ENCODE results near the gene PWWP2B.

The PWWP2B gene

DNA sequence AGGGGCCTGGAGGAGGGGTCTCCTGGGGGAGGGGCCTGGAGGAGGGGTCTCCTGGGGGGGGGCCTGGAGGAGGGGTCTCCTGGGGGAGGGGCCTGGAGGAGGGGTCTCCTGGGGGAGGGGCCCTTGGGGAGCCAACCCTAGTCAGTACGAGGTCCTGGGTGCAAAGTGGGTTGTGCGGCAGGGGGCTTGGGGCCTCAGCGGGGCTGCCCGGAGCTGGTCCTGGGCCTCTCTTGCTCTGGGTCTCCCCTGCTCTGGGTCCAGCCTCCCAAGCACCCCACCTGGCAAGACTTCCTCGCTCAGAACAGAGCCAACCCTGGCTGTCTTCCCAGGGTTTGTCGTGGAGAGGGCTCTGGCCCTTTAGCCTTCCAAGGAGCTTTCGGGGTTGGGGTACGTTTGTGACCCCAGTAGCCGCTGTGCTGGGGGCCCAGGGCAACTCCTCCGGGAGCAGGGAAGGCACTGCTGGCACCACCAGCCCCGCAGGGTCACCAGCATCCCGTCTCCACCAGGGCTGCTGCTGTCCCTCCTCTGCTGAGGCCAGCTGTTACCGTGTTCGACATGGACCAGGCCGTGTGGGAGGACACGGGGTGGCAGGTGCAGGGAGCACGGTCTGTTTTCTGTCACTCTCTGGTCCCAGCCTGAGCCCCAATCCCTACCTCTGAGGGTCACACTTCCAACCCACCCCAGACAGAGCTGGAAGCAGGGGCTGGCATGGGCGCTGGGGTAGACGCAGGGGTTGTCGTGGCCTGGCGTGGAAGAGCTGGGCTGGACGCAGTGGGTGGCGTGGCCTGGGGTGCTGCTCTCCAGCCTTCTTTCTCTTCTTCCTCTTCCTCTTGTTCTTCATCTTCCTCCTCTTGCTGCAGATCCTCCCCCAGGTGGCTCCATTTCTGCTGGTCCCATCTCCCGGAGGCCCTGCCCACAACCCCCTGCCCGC is 22.8 kb downstream of the PWWP2B start:
- DNase-seq (ENCODE audit: low read depth) = no peak

DNA sequence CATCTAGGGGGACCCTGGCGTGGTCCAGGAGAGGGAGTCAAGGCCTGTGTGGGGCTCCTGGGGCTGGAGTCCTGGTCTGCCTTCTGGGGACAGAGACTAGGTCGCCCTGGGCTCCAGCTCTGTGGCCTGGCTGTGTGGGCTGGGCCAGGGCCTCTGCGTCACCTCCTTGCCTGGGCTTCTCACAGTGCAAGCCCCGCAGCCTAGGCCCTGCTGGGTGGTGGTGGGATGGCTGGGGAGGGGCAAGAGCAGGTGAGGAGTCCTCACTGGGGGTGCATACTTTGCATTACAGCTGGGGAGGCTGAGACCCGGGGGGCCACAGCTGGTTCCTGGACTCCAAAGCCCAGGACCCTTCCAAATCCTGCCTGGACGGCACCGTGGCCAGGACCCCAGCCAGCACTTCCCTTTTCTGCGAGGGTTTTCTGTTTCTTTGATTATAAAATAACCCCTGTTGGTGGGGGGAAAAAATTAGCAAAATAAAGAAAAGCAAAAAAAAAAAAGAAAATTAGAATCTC is 23.5 kb downstream of the PWWP2B start:
- DNase-seq (ENCODE audit: low read depth) = no peak

DNA sequence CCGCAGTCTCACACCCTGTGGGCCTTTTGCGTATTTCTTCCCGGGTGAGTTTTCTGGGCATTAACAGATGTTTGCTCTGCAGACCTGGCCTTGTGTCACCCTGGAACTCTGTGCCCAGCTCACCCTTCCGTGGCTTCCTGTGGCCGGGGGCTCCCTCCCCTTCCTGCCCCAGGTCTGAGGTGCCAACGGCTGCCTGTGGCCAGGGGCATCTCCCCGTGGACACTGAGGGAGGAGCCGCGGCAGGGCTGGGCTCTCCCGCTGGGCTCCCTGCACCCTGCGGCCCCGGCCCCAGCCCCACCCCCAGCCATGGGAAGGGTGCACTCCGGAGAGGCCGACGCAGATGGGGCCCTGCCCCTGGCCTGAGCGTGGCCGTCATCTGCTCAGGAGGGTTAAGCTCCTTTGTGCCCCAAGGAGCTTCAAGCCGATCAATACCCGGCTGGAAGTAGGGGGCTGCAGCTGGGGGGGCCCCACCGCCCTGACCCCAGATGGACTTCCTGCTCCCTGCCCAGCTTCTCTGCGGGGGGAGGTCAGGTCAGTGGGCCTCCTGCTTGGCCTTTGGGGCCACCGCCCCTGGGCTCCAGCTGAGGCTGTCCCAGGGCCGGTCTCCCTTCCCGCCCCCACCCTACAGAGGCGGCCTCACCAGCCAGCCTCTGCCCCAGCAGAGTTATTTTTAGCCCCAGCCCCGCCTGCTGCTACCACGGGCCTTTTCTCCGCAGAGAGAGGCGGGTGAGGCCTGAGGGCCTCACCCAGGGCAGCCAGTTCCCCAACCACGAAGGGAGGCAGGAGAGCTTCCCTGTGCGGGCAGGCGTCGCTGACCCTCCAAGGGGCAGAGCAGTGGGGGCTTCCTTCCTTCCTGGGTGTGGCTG is 24.2 kb downstream of the PWWP2B start:
- no peak for DNase-seq (ENCODE audit: low read depth)

DNA sequence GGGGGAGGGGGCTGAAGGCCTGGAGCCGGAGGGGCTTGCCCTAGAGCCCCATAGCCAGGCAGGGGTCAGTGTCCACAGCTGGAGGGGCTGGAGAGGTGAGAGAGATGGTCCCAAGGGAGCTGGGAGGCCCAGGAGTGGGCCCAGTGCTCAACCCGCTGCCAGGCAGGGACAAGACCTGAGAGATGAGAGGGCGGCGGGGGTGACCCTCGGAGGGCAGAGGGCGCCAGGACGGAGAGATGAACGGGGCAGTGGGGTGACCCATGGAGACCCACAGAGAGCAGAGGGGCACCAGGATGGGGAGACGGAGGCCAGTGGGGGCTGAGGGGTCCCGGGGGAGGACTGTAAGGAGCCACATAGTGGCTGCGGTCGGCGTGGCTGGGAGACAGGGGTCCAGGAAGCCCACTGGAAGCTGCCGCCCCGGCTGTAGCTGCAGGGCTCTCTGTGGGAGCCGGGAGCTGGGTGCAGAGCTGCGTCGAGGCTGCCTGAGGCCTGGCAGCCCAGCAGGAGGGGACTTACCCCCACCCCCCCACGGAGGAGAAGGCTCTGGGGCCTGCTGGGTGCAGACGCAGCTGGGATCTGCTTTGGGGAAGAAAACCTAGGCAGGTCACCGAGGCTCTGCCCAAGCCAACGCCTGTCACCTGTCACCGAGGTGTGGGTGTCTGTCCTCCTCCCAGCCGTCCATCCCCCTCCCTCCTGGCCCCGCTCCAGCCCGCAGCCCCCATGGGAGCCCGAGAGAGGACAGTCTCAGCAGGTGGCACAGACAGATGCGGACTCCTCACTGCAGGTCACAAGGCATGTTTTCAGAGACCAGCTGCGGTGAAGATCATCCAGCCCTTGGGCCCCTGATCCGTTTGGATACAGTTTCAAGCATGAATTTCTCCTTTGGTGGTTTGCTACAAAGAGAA is 25.1 kb downstream of the PWWP2B start:
- no peak for DNase-seq (ENCODE audit: low read depth)

DNA sequence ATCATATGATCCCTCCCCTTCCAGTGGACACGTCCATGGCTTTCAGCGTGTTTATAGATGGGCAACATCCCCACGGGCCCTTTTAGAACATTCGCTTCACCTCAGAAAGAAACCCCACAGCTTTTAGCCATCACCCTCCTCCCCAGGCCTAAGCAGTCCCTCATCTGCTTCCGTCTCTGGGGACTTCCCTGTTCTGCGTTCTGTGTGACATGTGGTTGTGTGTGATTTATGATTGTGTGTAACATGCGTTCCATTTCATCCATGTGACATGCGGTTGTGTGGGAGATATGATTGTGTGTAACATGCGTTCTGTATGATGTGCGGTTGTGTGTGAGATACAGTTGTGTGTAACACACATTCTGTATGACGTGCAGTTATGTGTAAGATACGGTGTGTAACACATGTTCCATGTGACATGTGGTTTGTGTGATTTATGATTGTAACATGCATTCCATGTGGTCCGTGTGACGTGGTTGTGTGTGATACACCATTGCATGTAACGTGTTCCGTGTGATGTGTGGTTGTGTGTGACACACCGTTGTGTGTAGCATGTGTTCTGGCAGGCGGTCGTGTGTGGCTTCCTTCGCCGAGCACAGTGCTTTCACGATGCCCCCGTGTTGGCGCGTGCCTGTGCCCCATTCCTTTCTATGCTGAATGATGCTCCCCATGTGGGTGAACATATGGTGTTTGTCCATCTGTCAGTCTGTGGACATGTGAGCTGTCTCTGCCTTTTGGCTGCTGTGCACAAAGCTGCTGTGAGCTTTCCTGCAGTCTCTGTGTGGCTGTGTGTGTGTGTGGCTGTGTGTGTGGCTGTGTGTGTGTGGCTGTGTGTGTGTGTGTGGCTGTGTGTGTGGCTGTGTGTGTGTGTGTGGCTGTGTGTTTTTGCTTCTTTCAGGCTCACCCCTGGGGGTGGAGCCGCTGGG is 26.2 kb downstream of the PWWP2B start:
- DNase-seq (ENCODE audit: low read depth) = no peak

DNA sequence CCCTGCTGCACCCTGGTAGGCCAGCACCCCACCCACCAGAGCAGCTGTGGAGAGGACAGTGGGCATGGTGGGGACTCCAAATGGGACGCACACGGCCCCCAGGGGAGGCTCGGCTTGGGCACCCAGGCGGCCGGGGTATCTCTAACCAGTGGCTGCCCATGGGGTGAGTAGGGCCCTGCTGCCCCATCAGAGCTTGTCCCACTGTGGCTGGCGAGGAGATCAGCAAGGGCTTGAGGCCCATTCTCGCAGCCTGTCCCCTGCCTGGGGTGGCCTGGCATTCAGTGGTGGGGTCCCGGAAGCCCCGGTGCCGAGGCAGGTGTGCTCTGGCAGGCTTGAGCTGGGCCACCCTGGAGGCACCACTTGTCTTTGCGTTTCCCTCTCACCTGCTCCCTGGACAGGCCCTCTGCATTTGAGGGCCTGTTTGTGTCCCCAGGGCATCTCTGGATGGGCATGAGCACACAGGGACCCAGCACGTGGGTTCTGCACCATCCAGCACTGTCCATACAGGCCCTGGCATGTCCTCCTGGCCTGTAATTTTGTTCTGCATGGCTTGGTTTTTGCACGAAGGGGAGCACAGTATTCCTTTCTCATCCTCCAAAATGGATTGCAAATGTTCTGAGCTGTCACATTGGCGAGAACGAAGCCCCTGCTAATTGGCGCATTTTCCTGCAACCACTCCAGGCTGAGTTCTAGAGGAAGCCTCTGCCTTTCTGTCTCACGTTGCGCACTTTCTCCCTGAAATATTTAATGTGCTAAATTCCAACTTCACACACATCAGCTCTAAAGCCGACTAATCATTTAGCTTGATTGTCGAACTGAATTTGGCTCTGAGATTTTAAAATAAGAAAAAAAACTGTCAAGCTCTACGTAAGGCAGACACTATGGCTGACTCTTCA is 27.2 kb downstream of the PWWP2B start:
- DNase-seq (ENCODE audit: low read depth) = no peak

DNA sequence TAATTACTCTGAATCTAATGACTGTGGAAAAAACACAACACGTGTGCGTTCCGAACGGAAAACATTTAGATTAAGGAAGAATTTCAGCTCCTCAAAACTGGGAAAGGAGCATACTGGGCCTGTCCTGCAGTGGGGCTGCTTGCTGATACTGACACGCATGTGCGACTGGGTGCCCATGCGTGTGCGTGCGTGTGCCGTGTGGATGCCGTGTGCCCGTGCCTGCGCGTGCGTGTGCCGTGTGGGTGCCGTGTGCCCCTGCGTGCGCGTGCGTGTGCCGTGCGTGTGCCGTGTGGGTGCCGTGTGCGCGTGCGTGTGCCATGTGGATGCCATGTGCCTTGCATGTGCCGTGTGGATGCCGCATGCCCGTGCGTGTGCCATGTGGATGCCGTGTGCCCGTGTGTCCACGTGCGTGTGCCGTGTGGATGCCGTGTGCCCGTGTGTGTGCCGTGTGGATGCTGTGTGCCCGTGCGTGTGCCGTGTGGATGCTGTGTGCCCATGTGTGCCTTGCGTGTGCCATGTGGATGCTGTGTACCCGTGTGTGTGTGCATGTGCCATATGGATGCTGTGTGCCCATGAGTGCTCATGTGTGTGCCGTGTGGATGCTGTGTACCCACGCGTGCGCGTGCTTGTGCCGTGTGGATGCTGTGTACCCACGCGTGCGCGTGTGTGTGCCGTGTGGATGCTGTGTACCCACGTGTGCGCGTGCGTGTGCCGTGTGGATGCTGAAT is 28.2 kb downstream of the PWWP2B start:
- DNase-seq (ENCODE audit: low read depth) = no peak

DNA sequence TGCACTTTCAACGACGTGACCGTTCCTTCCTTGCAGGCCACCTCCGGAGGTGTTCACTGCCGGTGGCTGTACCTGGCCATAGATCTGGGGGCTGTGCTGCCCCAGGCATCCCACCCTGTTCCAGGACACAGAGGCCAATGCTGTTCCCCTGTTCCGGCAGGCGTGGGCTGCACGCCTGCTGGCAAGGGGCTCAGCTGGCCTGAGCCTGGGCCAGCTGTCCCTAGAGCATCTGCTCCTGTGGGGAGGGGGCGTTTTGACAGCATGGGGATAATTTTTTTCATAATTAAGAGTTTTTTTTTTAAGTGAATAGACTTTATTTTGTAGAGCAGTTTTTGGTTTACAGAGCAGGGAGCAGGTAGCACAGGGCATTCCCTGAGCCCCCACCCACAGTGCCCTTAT is 28.8 kb downstream of the PWWP2B start:
- no peak for DNase-seq (ENCODE audit: low read depth)

DNA sequence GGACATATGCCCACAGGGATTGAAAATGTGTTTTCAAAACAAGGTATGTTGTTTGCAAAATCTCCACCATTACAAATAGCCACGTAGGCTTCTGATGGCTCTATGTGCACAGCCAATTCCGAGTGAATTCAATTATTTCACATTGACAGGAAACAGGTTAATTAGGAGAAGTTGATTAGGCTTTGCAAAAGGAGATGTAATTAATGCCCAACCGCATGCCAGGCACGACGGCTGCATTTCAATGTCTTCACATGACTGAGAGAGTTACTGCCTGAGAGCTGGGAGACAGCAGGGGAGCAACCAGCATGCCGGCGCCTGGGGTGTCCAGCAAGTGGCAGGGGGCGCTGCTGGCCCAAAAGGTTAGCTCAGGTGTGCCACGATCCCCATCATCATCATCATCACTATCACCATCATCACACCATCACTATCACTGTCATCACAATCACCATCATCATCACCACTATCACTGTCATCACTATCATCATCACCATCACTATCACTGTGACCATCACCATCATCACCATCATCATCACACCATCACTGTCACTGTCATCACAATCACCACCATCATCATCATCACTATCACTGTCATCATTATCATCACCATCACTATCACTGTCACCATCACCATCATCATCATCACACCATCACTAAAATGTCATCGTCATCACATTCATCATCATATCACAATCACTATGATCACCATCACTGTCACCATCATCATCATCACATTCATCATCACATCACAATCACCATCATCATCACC is 30.2 kb downstream of the PWWP2B start:
- no peak for DNase-seq (ENCODE audit: low read depth)

DNA sequence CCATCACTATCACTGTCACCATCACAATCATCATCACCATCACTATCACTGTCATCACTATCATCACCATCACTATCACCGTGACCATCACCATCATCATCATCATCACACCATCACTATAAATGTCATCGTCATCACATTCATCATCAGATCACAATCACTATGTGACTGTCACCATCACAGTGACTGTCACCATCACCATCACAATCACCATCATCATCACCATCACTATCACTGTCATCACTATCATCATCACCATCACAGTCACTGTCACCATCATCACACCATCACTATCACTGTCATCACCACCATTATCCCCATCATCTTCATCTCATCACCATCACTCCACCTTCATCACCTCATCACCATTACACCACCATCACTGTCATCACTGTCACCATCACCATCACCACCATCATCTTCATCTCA is 31.0 kb downstream of the PWWP2B start:
- no peak for DNase-seq (ENCODE audit: low read depth)

DNA sequence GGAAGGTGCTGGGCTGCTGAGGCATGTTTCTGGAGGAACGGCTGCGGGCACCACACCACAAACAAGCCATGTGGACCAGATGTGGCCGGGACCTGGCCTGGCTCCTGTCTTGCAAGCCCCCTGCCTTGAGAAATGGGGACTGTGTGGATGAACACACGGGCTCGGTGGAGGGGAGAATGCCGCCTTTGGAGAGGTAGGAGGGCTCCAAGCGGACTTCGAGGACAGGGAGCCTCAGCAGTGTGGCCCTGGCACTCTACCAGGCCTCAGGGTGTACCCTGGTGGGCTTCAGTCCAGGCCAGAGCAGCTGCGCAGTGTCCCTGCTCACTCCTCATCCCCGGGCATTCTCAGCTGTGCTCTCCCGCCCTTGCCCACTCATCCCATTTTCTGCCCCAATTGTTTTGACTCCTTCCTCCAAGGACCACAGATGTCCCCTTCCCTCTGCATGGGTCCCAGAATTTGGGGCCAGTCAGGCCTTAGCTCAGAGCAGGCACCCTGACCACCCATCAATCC is 31.5 kb downstream of the PWWP2B start:
- no peak for DNase-seq (ENCODE audit: low read depth)

DNA sequence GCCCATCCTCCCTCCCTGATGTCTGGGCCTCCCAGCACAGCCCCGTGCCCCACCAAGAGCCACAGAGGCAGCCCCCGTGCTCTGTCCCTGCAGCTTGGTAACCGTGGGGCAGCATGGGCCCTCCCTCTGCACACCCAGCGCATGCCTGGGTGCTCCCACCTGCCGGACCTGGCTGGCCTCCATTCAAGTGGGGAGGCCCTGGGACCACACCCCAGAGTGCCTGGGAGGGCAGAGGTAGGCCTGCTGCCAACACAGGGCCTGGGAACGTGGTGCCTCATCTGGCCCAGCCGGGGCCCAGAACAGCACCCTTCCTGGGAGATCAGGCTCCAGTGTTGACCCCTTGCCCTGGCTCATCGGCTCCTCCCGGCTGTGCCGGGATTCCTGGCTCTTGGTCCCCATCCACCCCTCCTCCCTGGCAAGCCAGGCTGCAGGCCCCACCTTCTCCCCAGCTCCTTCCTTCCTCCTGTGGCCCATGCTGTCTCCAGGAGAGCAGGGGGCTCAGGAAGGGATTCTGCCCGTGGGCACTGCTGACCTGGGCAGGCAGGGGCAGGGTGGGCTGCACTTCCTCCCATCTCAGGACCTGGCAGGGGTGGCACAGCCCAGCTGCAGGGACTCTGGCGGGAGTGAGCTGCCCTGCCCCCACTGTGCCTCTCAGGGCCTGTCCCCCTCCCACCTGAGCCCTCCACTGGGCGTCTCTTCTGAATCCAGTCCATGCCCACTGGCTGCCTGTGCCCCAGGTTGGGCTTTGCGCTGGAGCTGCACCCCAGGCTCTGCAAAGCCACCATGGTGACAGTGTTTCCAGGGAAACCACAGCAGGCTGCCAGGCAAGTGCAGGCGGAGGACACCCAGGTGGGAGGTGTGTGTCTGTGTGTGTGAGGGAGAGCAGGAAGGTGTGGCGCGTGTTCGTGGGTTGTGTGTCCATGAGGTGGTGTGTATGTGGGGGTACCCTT is 32.6 kb downstream of the PWWP2B start:
- DNase-seq (ENCODE audit: low read depth) = no peak

DNA sequence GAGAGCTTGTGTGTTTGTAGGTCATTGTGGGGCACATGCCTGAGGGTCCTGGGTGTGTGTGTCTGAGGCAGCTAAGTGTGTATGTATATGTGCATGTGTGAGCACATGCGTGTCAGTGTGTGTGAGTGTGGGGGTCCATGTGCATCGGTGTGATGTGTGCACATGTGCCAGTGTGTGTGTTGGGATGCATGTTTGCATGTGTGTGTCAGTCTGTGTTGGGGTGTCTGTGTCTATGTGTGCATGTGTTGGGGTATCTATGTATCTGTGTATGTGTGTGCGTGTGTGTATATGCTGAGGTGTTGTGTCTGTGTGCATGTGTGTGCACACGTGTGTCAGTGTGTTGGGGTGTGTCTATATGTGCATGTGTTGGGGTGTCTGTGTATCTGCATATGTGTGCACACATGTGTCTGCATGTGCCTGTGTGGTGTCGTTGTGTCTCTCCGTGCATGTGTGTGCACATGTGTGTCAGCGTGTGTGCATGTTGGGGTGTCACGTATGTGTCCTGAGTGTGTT is 33.3 kb downstream of the PWWP2B start:
- no peak for DNase-seq (ENCODE audit: low read depth)

DNA sequence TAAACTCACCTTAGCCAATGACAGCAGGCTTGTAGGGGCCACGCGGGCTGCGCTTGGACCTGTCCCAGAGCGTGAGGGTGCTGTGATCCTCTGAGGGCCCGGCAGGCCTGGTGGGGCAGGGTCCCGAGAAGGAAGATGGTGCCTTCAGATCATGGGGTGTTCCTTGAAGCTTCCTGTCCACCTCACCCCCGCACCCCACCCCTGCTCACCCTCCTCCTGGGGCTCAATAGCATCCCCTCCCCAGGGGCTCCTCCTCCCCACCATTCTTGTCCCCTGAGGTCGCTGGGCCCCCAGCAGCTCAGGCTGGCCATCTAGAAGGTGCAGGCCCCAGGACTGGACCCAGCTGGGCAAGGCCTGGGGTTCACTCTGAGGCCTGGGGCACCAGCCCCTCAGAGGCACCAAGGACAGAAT is 33.9 kb downstream of the PWWP2B start:
- no peak for DNase-seq (ENCODE audit: low read depth)

DNA sequence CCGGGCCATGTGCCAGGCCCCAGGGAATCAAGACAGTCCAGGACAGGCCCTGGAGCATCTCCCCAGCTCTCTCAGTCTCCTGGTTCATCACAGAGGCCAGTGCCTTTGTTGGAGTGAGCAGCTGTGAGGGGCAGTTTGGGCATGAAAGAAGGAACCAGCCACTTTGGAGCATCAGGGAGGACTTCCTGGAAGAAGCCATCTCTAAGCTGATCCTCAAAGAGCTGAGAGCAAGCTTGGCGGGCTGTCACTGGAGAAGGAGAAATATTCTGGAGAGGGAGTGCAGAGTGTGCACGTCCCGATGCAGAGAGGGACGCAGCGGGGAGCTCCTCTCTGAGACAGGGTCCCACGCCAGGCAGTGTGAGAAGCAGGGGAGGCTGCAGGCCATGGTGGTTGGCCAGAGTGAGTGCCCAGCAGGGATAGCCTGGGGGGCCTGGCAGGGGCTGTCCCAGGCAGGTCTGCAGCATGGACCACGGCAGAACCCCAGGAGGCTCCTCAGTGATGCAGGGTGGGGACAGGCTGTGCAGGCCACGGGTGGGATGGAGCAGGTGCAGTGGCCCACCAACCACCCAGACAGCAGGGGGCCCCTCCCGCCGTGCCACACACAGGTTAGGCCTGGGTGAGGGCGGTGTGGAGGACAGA is 34.7 kb downstream of the PWWP2B start:
- DNase-seq (ENCODE audit: low read depth) = no peak

DNA sequence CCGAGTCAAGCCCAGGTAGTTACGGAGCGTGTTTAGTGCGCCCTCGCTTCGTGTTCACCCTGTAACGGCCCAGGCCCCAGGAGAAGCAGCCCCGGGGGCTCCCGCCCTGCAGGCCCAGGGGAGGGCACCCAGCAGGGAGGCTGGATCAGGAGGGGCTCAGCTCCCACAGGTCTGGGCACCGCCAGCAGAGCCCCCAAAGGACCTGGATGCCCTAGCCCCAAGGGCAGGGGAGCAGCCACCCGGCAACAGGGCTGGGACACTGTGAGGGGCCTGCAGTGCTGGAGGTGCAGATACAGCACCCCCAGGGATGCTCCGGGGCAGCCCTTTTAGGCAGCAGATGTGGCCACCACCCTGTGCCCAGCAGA is 35.2 kb downstream of the PWWP2B start:
- DNase-seq (ENCODE audit: low read depth) = no peak
